Esophagus squamous epithelium (tissue), 4 donors: ENCODE results near the gene FBXO10.

Source experiments
- CTCF ChIP-seq, 6 experiments: fragments of 450-650 bp in 4 of 6; fragments of 200-600 bp in 2 of 6; sonication (generic) in 2 of 6; IDR thresholded peaks; one replicate each; pipeline ENCODE4 v1.5.1; 2016 to 2019; ENCODE audit warnings: antibody characterized with exemption in 6 of 6, mild to moderate bottlenecking in 4 of 6, moderate library complexity in 4 of 6
- POLR2A ChIP-seq, 4 donors: fragments of 450-650 bp; IDR thresholded peaks; one replicate each; pipeline ENCODE4 v1.6.1; 2017; ENCODE audit warnings: antibody characterized with exemption in 4 of 4, mild to moderate bottlenecking in 4 of 4, moderate library complexity in 3 of 4

DNA sequence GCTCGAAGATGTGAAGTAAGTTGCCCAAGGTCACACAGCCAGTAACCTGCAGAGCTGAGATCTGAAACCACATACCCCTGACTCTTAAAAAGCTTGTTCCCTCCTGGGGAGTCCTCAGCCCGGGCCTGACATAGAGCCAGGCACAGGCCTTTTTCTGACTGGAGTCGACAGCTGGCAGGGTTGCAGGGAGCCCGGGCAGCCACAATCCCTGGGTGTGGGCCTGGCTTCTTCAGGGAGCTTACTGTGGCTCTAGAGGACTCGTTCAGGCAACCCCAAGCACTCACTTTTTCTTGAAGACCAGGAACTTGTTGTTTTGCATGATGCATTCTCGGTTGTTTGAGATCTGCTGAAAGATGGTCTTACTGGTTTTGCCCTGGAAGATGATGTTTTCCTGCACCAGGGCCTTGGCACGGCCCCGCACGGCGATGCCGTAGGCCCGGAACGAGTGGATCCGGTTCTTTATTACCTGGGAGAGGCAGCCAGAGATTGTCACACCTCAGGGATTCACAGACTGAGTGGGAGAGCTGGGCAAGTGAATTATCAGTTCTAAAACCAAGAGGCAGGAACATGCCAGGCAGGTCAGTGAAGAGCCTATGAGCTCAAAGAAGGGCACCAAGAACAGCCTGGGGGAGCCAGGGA is 60.4 kb downstream of the FBXO10 start:
- TF ChIP-seq CTCF (IDR thresholded peaks at IDR 0.05): no peak
- TF ChIP-seq POLR2A (IDR thresholded peaks at IDR 0.05): no peak
